ENCODE measurements around the gene MED26.

The MED26 gene

GRCh38 chr19:16649734-16650133, 21.7 kb upstream of the MED26 start:
- peak; percentile 83 for DNase-seq

- no peak for DNase-seq
Observed at GRCh38 chr19:16645140-16645539, 17.1 kb upstream of the MED26 start.

- no peak for DNase-seq
Observed at GRCh38 chr19:16641695-16642094, 13.7 kb upstream of the MED26 start.

- no peak for DNase-seq
Observed at GRCh38 chr19:16640951-16641350, 12.9 kb upstream of the MED26 start.

- no peak for DNase-seq
Observed at GRCh38 chr19:16638666-16639065, 10.7 kb upstream of the MED26 start.

- no peak for DNase-seq
Observed at GRCh38 chr19:16637535-16637934, 9.5 kb upstream of the MED26 start.

- no peak for DNase-seq
Observed at GRCh38 chr19:16631465-16631864, 3.5 kb upstream of the MED26 start.

- DNase-seq, result no peak
Observed at GRCh38 chr19:16628984-16629691, 1.1 kb upstream of the MED26 start.

- no peak for DNase-seq
Observed at GRCh38 chr19:16627928-16628182, 149 bp downstream of the MED26 start.

- no peak for DNase-seq
Observed at GRCh38 chr19:16627193-16627927, 644 bp downstream of the MED26 start.

GRCh38 chr19:16626796-16627192, 1.2 kb downstream of the MED26 start:
- DNase-seq, result no peak

- no peak for DNase-seq
Observed at GRCh38 chr19:16625163-16625958, 2.6 kb downstream of the MED26 start.

- no peak for DNase-seq
Observed at GRCh38 chr19:16624236-16624635, 3.8 kb downstream of the MED26 start.

GRCh38 chr19:16623576-16623975, 4.4 kb downstream of the MED26 start:
- DNase-seq, result no peak

GRCh38 chr19:16623066-16623465, 4.9 kb downstream of the MED26 start:
- no peak for DNase-seq

GRCh38 chr19:16621165-16621800, 6.7 kb downstream of the MED26 start:
- no peak for DNase-seq

- DNase-seq, result no peak
Observed at GRCh38 chr19:16620584-16620983, 7.4 kb downstream of the MED26 start.

GRCh38 chr19:16620018-16620417, 8.0 kb downstream of the MED26 start:
- no peak for DNase-seq

- no peak for DNase-seq
Observed at GRCh38 chr19:16619457-16619856, 8.5 kb downstream of the MED26 start.

- no peak for DNase-seq
Observed at GRCh38 chr19:16618248-16618647, 9.8 kb downstream of the MED26 start.

- DNase-seq, result no peak
Observed at GRCh38 chr19:16615808-16616207, 12.2 kb downstream of the MED26 start.

- DNase-seq, result no peak
Observed at GRCh38 chr19:16614941-16615340, 13.1 kb downstream of the MED26 start.

GRCh38 chr19:16613841-16614240, 14.2 kb downstream of the MED26 start:
- no peak for DNase-seq

GRCh38 chr19:16612636-16613035, 15.4 kb downstream of the MED26 start:
- peak; percentile 32 for DNase-seq
